SK-N-MC (cell line): Measurements from ENCODE around the gene PMPCA.

Experiments used
- EZH2 ChIP-seq: fragments of 200-600 bp; sonication (generic); IDR thresholded peaks from one replicate; pipeline ENCODE4 v1.6.1; 2017; ENCODE audit warnings: antibody characterized with exemption
- POLR2AphosphoS5 ChIP-seq: IDR thresholded peaks from 2 replicates; pipeline ENCODE4 v1.6.1; 2012; ENCODE audit warnings: mild to moderate bottlenecking, low read depth, low read length, borderline replicate concordance

GRCh38 chr9:136399176-136400037, 11.1 kb upstream of the PMPCA start:
- no peak for TF ChIP-seq EZH2
- no peak for TF ChIP-seq POLR2AphosphoS5
